CD14-positive monocyte (primary cell): ENCODE results near the gene DBT. TPM values are rescaled to one million over a fixed set of nuclear protein-coding genes. Genes with fewer than 3 reads are reported as not detected.
A peak's percentile ranks its signal among the peaks of the same experiment; 100 is the strongest.

Experiments used
- DNase-seq, 3 donors: peaks; one replicate each; pipeline ENCODE4 v3.0.0-alpha.2; 2011 to 2022
- H2AFZ ChIP-seq: 2 replicates; pipeline ENCODE4 v1.6.0; 2012; ENCODE audit warnings: mild to moderate bottlenecking, low read depth, low read length, inconsistent platforms; ENCODE audit not compliant: insufficient read depth, poor library complexity, severe bottlenecking
- H3K27ac ChIP-seq, 2 donors: 1 replicate in 1 of 2; 2 replicates in 1 of 2; pipeline ENCODE4 v1.5.1; 2012 to 2013; ENCODE audit warnings: low read length in 2 of 2, control low read depth in 1 of 2, inconsistent platforms in 1 of 2, low read depth in 1 of 2, mild to moderate bottlenecking in 1 of 2
- H3K27me3 ChIP-seq, 2 donors: one replicate each; pipeline versions ENCODE4 v1.6.0 to v1.6.1; 2011 to 2013; ENCODE audit warnings: low read length in 2 of 2; ENCODE audit not compliant: control insufficient read depth in 2 of 2, insufficient read depth in 2 of 2
- H3K36me3 ChIP-seq, 2 donors: replicated peaks in 1 of 2; 1 replicate in 1 of 2; 2 replicates in 1 of 2; pipeline versions ENCODE4 v1.5.1 to v1.6.1; 2012 to 2013; ENCODE audit warnings: low read length in 2 of 2, control low read depth in 1 of 2, inconsistent platforms in 1 of 2, mild to moderate bottlenecking in 1 of 2; ENCODE audit not compliant: insufficient read depth in 2 of 2, control insufficient read depth in 1 of 2
- H3K4me1 ChIP-seq, 2 donors: 1 replicate in 1 of 2; 2 replicates in 1 of 2; pipeline versions ENCODE4 v1.5.1 to v1.6.1; 2012 to 2013; ENCODE audit warnings: low read length in 2 of 2, control low read depth in 1 of 2, inconsistent platforms in 1 of 2, mild to moderate bottlenecking in 1 of 2, moderate library complexity in 1 of 2; ENCODE audit not compliant: insufficient read depth in 2 of 2, control insufficient read depth in 1 of 2
- H3K4me2 ChIP-seq: replicated peaks from 2 replicates; pipeline ENCODE3; 2012; ENCODE audit warnings: low read length, moderate library complexity, mild to moderate bottlenecking; ENCODE audit not compliant: poor library complexity, severe bottlenecking; ENCODE audit errors: extremely low read depth
- H3K4me3 ChIP-seq, 3 experiments: fragments of 200-600 bp in 1 of 3; sonication (generic) in 1 of 3; replicated peaks in 1 of 3; 1 replicate in 2 of 3; 2 replicates in 1 of 3; pipeline ENCODE4 v1.5.1; 2011 to 2013; ENCODE audit warnings: low read length in 3 of 3, mild to moderate bottlenecking in 3 of 3, control low read depth in 2 of 3, low read depth in 2 of 3, inconsistent platforms in 1 of 3, moderate library complexity in 1 of 3
- H3K79me2 ChIP-seq: 2 replicates; pipeline ENCODE4 v1.6.0; 2012; ENCODE audit warnings: mild to moderate bottlenecking, control low read depth, inconsistent platforms, low read length, moderate library complexity; ENCODE audit not compliant: insufficient read depth
- H3K9ac ChIP-seq: 2 replicates; pipeline ENCODE4 v1.6.0; 2017; ENCODE audit warnings: low read length, mild to moderate bottlenecking; ENCODE audit not compliant: insufficient read depth, poor library complexity, severe bottlenecking
- H3K9me3 ChIP-seq, 2 donors: replicated peaks in 1 of 2; 1 replicate in 1 of 2; 2 replicates in 1 of 2; pipeline versions ENCODE4 v1.5.1 to v1.6.1; 2012 to 2013; ENCODE audit warnings: low read length in 2 of 2, control low read depth in 1 of 2; ENCODE audit not compliant: control insufficient read depth in 1 of 2, insufficient read depth in 1 of 2
- H4K20me1 ChIP-seq: 2 replicates; pipeline ENCODE4 v1.6.0; 2012; ENCODE audit warnings: mild to moderate bottlenecking, low read length, control low read depth, moderate library complexity; ENCODE audit not compliant: insufficient read depth
- H3K27ac Mint-ChIP-seq, 7 donors: one replicate each; pipeline ENCODE4 v1.8.0; 2020; ENCODE audit warnings: mild to moderate bottlenecking in 7 of 7, mixed read lengths in 7 of 7, moderate library complexity in 6 of 7, inconsistent platforms in 2 of 7
- H3K27me3 Mint-ChIP-seq, 3 donors: one replicate each; pipeline ENCODE4 v1.8.0; 2021 to 2022; ENCODE audit warnings: low read depth in 3 of 3, mild to moderate bottlenecking in 3 of 3, mixed read lengths in 3 of 3, moderate library complexity in 3 of 3, inconsistent platforms in 1 of 3
- H3K36me3 Mint-ChIP-seq, 2 donors: one replicate each; pipeline ENCODE4 v1.8.0; 2020; ENCODE audit warnings: mixed read lengths in 2 of 2, inconsistent platforms in 1 of 2, mild to moderate bottlenecking in 1 of 2
- H3K4me1 Mint-ChIP-seq: one replicate; pipeline ENCODE4 v1.8.0; 2020; ENCODE audit warnings: mild to moderate bottlenecking, mixed read lengths
- H3K4me3 Mint-ChIP-seq, 2 donors: one replicate each; pipeline ENCODE4 v1.8.0; 2020; ENCODE audit warnings: mild to moderate bottlenecking in 2 of 2, mixed read lengths in 2 of 2, moderate library complexity in 1 of 2
- H3K9me3 Mint-ChIP-seq, 7 donors: one replicate each; pipeline ENCODE4 v1.8.0; 2020 to 2022; ENCODE audit warnings: mixed read lengths in 7 of 7, mild to moderate bottlenecking in 6 of 7, moderate library complexity in 6 of 7, inconsistent platforms in 2 of 7
- CTCF ChIP-seq: fragments of 200-600 bp; IDR thresholded peaks from one replicate; pipeline ENCODE4 v1.8.0; 2022; ENCODE audit warnings: antibody characterized with exemption, mild to moderate bottlenecking
- WGBS: methylation state at CpG from one replicate; pipeline ENCODE4 v1.1.5; 2013; ENCODE audit warnings: missing lambda C conversion rate; ENCODE audit not compliant: insufficient coverage; 5-methylcytosine and 5-hydroxymethylcytosine counted together
- intact Hi-C, 2 donors: fragments of 100-400 bp; cut with micrococcal nuclease; formaldehyde crosslinking; loops; one replicate each; pipeline versions ENCODE4 v1.15.0 to v1.15.1; 2023
- polyA plus RNA-seq, 3 donors: library from polyadenylated mRNA; depleted of rRNA in 1 of 3; unstranded in 2 of 3; stranded (reverse) in 1 of 3; fragments of 300-500 nt in 2 of 3; fragments of >200 nt in 1 of 3; fragmentation: Illumina TruSeq in 2 of 3; gene quantifications; 1 replicate in 2 of 3; 2 replicates in 1 of 3; pipeline ENCODE4 v1.2.3, GENCODE V29; 2012 to 2021

Gene DBT
- polyA plus RNA-seq, 3 donors, result 1.1 to 2.7 (median 1.5) TPM

DNA sequence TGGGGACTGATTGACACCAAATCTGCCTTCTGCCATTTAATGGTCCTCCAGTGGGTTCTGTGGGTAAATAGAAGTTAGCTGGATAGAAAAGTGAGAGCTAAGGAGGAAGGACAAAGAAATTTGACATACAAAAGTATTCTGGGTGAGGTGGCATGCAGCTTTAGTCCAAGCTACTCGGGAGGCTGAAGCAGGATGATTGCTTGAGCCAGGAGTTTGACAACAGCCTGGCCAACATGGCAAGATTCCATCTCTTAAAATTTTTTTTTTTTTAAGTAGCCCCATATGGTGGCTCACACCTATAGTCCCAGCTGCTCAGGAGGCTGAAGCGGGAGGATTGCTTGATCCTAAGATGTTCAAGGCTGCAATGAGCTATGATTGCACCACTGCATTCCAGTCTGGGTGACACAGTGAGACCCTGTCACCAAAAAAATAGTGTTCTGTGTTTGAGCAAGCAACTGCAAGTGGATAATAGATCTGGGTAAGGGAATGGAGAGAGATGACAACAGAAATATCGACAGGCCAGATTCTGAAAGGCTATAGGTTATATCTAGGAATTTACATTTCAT is 29.8 kb upstream of the DBT start:
- H3K36me3 ChIP-seq, result peaks cover 87 to 95% of the 10 kb centered on the region in 2 donors
- H2AFZ ChIP-seq, result no peak overlapping the region
- TF ChIP-seq CTCF, result no peak
- H3K27me3 Mint-ChIP-seq, result no peaks in the 10 kb centered on the region
- no peak overlapping the region for H3K4me2 ChIP-seq
- H4K20me1 ChIP-seq, result peaks cover 16% of the 10 kb centered on the region
- H3K9me3 Mint-ChIP-seq, result no peaks in the 10 kb centered on the region
- 100% methylated on average over 1 of the region's 3 CpGs for WGBS
- H3K27me3 ChIP-seq, result no peaks in the 10 kb centered on the region
- H3K9me3 ChIP-seq, result no peaks in the 10 kb centered on the region
- peaks cover 65 to 97% of the 10 kb centered on the region in 2 donors for H3K36me3 Mint-ChIP-seq
- H3K27ac ChIP-seq, result no peak overlapping the region
- H3K4me3 Mint-ChIP-seq, result no peak overlapping the region
- intact Hi-C loops, result no loop called here
- no peak for DNase-seq
- H3K4me1 Mint-ChIP-seq, result no peaks in the 10 kb centered on the region
- no peaks in the 10 kb centered on the region for H3K79me2 ChIP-seq
- no peak overlapping the region for H3K9ac ChIP-seq
- no peak overlapping the region for H3K4me3 ChIP-seq
- H3K4me1 ChIP-seq, result no peaks in the 10 kb centered on the region
- peak overlapping the region in 2 of 7 donors; percentile 0 to 9 for H3K27ac Mint-ChIP-seq

DNA sequence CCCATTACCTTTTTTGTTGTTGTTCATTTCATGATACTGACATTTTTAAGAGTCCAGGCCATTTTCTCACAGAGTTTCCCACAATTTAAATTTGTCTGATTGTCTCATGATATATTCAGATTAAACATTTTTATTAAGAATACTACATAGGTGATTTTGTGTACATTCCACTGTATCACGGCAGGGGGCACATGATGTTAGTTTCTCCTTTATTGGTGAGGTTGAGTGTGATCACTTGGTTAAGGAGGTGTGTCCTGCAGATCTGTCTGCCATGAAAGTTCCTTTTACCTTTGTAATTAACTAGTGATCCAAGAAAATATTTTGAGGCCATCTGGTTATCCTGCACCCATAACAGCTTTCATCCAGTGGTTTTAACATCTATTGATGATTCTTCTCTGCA is 28.2 kb upstream of the DBT start:
- Mint-ChIP-seq H3K27ac (no peak overlapping the region), H3K4me1 (no peaks in the 10 kb centered on the region), H3K27me3 (no peaks in the 10 kb centered on the region), H3K9me3 (no peaks in the 10 kb centered on the region), H3K36me3 (peaks cover 68 to 94% of the 10 kb centered on the region in 2 donors), H3K4me3 (no peak overlapping the region)
- intact Hi-C loops, result no loop called here
- no peak for TF ChIP-seq CTCF
- H4K20me1 ChIP-seq, result peaks cover 16% of the 10 kb centered on the region
- DNase-seq, result no peak
- H2AFZ ChIP-seq, result no peak overlapping the region
- no CpG with 5 or more reads among the region's 1 CpG for WGBS
- H3K9ac ChIP-seq, result no peak overlapping the region
- no peaks in the 10 kb centered on the region for H3K27me3 ChIP-seq
- H3K4me3 ChIP-seq, result no peak overlapping the region
- no peaks in the 10 kb centered on the region for H3K9me3 ChIP-seq
- H3K36me3 ChIP-seq, result peaks cover 94 to 100% of the 10 kb centered on the region in 2 donors
- H3K27ac ChIP-seq, result peak overlapping the region in 1 of 2 donors; percentile 12
- no peak overlapping the region for H3K4me2 ChIP-seq
- H3K4me1 ChIP-seq, result no peaks in the 10 kb centered on the region
- peaks cover 8% of the 10 kb centered on the region for H3K79me2 ChIP-seq
